Mesenchymal stem cell (in vitro differentiated cells and primary cell): Measurements from ENCODE around the gene TFCP2L1.

ENCODE experiments used
- DNase-seq: peaks from one replicate; pipeline ENCODE4 v3.0.0-alpha.2; 2013
- H2AFZ ChIP-seq: one replicate; pipeline ENCODE4 v1.6.1; 2013; ENCODE audit warnings: low read depth, mild to moderate bottlenecking, control low read depth, inconsistent platforms, low read length, moderate library complexity
- H2AK5ac ChIP-seq: 2 replicates; pipeline ENCODE4 v1.6.1; 2013; ENCODE audit warnings: low read length, moderate library complexity, mild to moderate bottlenecking, inconsistent platforms; ENCODE audit not compliant: severe bottlenecking
- H2BK120ac ChIP-seq: one replicate; pipeline ENCODE4 v1.6.1; 2013; ENCODE audit warnings: low read depth, mild to moderate bottlenecking, inconsistent platforms, low read length, moderate library complexity
- H2BK12ac ChIP-seq, 2 experiments: one replicate each; pipeline ENCODE4 v1.6.1; 2013; ENCODE audit warnings: inconsistent platforms in 2 of 2, low read length in 2 of 2, mild to moderate bottlenecking in 2 of 2, moderate library complexity in 2 of 2, control low read depth in 1 of 2
- H2BK15ac ChIP-seq: one replicate; pipeline ENCODE4 v1.6.1; 2013; ENCODE audit warnings: mild to moderate bottlenecking, low read depth, inconsistent platforms; ENCODE audit not compliant: poor library complexity, severe bottlenecking
- H2BK5ac ChIP-seq: 2 replicates; pipeline ENCODE4 v1.6.1; 2013; ENCODE audit warnings: low read depth, mild to moderate bottlenecking, low read length, control low read depth, inconsistent platforms; ENCODE audit not compliant: poor library complexity, severe bottlenecking
- H3K14ac ChIP-seq, 2 experiments: one replicate each; pipeline ENCODE4 v1.6.1; 2013; ENCODE audit warnings: inconsistent platforms in 2 of 2, low read length in 2 of 2, control low read depth in 1 of 2, mild to moderate bottlenecking in 1 of 2, moderate library complexity in 1 of 2
- H3K18ac ChIP-seq, 2 experiments: one replicate each; pipeline ENCODE4 v1.6.1; 2013; ENCODE audit warnings: inconsistent platforms in 2 of 2, low read length in 2 of 2, control low read depth in 1 of 2, low read depth in 1 of 2, mild to moderate bottlenecking in 1 of 2
- H3K23ac ChIP-seq, 2 experiments: one replicate each; pipeline ENCODE4 v1.6.1; 2013; ENCODE audit warnings: inconsistent platforms in 2 of 2, low read length in 2 of 2, mild to moderate bottlenecking in 2 of 2, moderate library complexity in 2 of 2, control low read depth in 1 of 2
- H3K27ac ChIP-seq: 2 replicates; pipeline ENCODE4 v1.5.1; 2013; ENCODE audit warnings: mild to moderate bottlenecking, moderate library complexity, low read length, control low read depth, inconsistent platforms; ENCODE audit not compliant: poor library complexity, severe bottlenecking
- H3K27me3 ChIP-seq, 2 experiments: 2 replicates each; pipeline versions ENCODE4 v1.6.1 to v1.7.0; 2013; ENCODE audit warnings: low read length in 2 of 2, mild to moderate bottlenecking in 2 of 2, moderate library complexity in 2 of 2, control low read depth in 1 of 2, inconsistent platforms in 1 of 2; ENCODE audit not compliant: control insufficient read depth in 1 of 2, insufficient read depth in 1 of 2
- H3K36me3 ChIP-seq, 2 experiments: 2 replicates each; pipeline versions ENCODE4 v1.6.1 to v1.7.0; 2013; ENCODE audit warnings: low read length in 2 of 2, control low read depth in 1 of 2, inconsistent platforms in 1 of 2, low read depth in 1 of 2, mild to moderate bottlenecking in 1 of 2; ENCODE audit not compliant: insufficient read depth in 2 of 2, control insufficient read depth in 1 of 2
- H3K4ac ChIP-seq, 2 experiments: one replicate each; pipeline ENCODE4 v1.6.1; 2013; ENCODE audit warnings: inconsistent platforms in 2 of 2, low read length in 2 of 2, mild to moderate bottlenecking in 2 of 2, moderate library complexity in 2 of 2, control low read depth in 1 of 2, low read depth in 1 of 2
- H3K4me1 ChIP-seq: 2 replicates; pipeline ENCODE4 v1.6.1; 2013; ENCODE audit warnings: low read depth, low read length, control low read depth; ENCODE audit not compliant: control insufficient read depth, insufficient read depth
- H3K4me2 ChIP-seq: 2 replicates; pipeline ENCODE4 v1.6.1; 2013; ENCODE audit warnings: low read length, mild to moderate bottlenecking, inconsistent platforms; ENCODE audit not compliant: poor library complexity, severe bottlenecking
- H3K4me3 ChIP-seq, 2 experiments: 2 replicates each; pipeline versions ENCODE4 v1.5.1 to v1.7.0; 2013; ENCODE audit warnings: low read length in 2 of 2, mild to moderate bottlenecking in 2 of 2, control low read depth in 1 of 2, low read depth in 1 of 2; ENCODE audit not compliant: insufficient read depth in 1 of 2
- H3K79me1 ChIP-seq: replicated peaks from 2 replicates; pipeline ENCODE4 v1.6.1; 2013; ENCODE audit warnings: mild to moderate bottlenecking, control low read depth, low read length, inconsistent platforms; ENCODE audit not compliant: poor library complexity, severe bottlenecking
- H3K9ac ChIP-seq: 2 replicates; pipeline ENCODE4 v1.7.0; 2013; ENCODE audit warnings: mild to moderate bottlenecking, low read length, moderate library complexity
- H3K9me3 ChIP-seq: 2 replicates; pipeline ENCODE4 v1.7.0; 2013; ENCODE audit warnings: mild to moderate bottlenecking, low read length; ENCODE audit not compliant: control insufficient read depth
- H4K8ac ChIP-seq: one replicate; pipeline ENCODE4 v1.6.1; 2013; ENCODE audit warnings: inconsistent platforms, mild to moderate bottlenecking, low read length, moderate library complexity
- H4K91ac ChIP-seq: one replicate; pipeline ENCODE4 v1.6.1; 2013; ENCODE audit warnings: mild to moderate bottlenecking, low read length, inconsistent platforms
- WGBS: methylation state at CpG from one replicate; pipeline ENCODE4 v1.1.7; 2013; ENCODE audit warnings: mixed read lengths; 5-methylcytosine and 5-hydroxymethylcytosine counted together

The TFCP2L1 gene

DNA sequence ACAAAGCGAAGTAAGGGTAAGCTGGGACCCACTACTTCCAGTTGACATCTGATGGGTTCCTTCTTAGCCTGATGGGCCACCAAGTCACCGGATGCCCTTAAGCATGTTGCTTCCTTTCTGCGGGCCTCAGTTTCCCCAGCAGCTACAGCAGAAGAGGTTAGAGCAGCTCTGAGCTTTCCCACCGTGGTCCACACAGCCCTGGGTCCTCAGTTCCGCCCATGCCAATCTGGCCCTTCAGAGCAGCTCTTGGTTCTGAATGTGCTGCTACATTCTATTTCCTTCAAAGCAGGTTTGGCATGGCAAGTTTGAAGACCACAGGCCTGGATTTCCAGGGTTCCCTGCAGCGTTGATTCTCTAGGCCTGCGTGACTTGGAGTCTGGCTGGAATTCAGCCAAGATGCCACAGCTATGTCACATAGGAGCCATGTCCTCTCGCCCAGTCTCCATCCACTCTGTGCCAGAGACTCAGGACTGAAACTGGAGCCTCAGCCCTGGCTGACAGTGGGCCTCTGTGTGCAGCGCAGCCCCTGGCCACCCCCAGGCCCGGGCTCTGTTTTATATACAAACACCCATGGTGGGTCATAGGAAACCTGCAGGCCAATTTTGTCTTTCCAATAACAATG is 79.6 kb downstream of the TFCP2L1 start:
- Histone ChIP-seq H4K8ac (no peak overlapping the region), H3K18ac (no peak overlapping the region), H3K4me3 (no peak overlapping the region), H3K4ac (no peak overlapping the region), H2AFZ (no peak overlapping the region), H2BK12ac (no peak overlapping the region), H2BK15ac (no peak overlapping the region), H3K4me2 (no peak overlapping the region), H3K9ac (no peak overlapping the region), H3K27ac (no peak overlapping the region), H3K14ac (no peak overlapping the region), H2BK120ac (no peak overlapping the region), H3K4me1 (no peaks in the 10 kb centered on the region), H3K79me1 (no peaks in the 10 kb centered on the region), H4K91ac (no peak overlapping the region), H3K9me3 (no peaks in the 10 kb centered on the region), H3K27me3 (peaks cover 21 to 33% of the 10 kb centered on the region in 2 experiments), H3K23ac (no peak overlapping the region), H2AK5ac (no peak overlapping the region), H2BK5ac (no peak overlapping the region), H3K36me3 (no peaks in the 10 kb centered on the region)
- DNase-seq: no peak
- 87% methylated on average over 10 of the region's 10 CpGs for WGBS

DNA sequence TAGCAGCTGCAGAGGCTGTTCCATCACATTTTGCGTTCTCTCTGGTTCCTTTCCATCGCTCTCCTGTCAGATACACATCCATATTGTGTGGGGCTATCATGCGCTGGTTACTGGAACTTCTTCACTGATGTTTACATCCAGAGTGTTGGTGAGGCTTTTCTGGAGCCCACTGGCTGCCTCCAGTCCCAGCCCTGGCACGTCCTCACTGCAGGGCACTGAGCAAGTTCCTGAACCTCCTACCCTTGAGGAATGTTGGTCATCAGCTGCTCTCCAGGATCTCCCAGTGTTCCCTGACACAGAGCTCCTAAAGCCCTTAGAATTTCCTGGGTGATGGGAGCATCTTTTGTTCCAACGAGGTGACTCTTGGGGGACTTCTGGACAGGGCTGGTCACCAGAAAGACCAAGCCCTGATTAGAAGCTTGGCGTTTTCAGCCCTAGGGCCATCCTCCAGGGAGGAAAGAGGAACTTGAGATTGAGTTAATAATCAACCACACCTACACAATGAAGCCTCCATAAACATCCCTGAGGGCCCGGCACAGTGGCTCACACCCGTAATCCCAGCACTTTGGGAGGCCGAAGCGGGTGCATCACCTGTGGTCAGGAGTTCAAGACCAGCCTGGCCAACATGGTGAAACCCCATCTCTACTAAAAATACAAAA is 81.3 kb downstream of the TFCP2L1 start:
- no peak overlapping the region for H2AK5ac ChIP-seq
- H3K36me3 ChIP-seq: no peaks in the 10 kb centered on the region
- no peak overlapping the region for H3K4me2 ChIP-seq
- H2BK12ac ChIP-seq: no peak overlapping the region
- H3K27me3 ChIP-seq: peaks cover 11 to 24% of the 10 kb centered on the region in 2 experiments
- H4K8ac ChIP-seq: no peak overlapping the region
- no peak for DNase-seq
- no peak overlapping the region for H3K9ac ChIP-seq
- no peaks in the 10 kb centered on the region for H3K4me1 ChIP-seq
- H3K27ac ChIP-seq: no peak overlapping the region
- no peak overlapping the region for H3K4ac ChIP-seq
- no peak overlapping the region for H2AFZ ChIP-seq
- 86% methylated on average over 10 of the region's 10 CpGs for WGBS
- H2BK5ac ChIP-seq: no peak overlapping the region
- H4K91ac ChIP-seq: no peak overlapping the region
- H2BK15ac ChIP-seq: no peak overlapping the region
- H3K23ac ChIP-seq: no peak overlapping the region
- H3K9me3 ChIP-seq: no peaks in the 10 kb centered on the region
- H2BK120ac ChIP-seq: no peak overlapping the region
- H3K18ac ChIP-seq: no peak overlapping the region
- H3K79me1 ChIP-seq: no peaks in the 10 kb centered on the region
- no peak overlapping the region for H3K4me3 ChIP-seq
- no peak overlapping the region for H3K14ac ChIP-seq

DNA sequence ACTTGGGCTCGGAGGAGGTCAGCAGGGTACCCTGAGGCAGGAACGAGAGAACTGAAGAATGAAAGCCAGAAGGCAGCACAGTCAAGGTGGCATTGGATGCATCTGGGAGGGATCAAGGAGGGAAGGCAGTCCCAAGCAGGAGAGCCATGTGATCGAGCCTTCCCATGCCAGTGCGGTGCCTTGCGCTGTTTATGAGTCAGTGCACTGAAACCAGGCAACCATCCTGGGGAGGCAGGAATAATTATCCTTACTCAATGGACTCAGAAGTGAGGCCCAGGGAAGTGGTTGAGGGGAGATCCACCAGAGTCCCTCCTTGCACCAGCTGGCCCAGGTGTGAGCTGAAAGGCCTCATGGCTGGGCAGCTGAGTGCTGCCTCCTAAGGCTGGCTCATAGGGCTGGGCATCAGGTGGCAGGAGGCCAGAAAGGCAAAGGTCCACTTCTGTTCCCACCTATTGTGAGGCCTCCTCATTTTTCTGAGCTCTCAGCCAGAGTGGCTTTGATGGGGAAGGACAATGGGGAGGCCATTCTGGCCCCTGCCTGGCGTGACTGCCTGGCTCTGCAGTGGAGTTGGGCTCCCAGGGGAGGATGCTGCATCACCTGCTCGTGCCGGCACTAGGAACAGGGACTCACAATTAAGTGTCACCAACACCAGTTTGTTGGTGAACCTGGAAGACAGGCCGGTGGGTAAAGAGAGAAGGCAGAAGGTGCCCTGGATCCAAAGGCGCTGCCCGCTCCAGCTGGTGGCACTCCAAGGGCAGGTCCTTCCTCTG is 82.3 kb downstream of the TFCP2L1 start:
- no peak overlapping the region for H3K18ac ChIP-seq
- H2BK12ac ChIP-seq: no peak overlapping the region
- H3K4me2 ChIP-seq: no peak overlapping the region
- no peaks in the 10 kb centered on the region for H3K4me1 ChIP-seq
- H2BK15ac ChIP-seq: no peak overlapping the region
- no peak overlapping the region for H4K91ac ChIP-seq
- peaks cover 8 to 22% of the 10 kb centered on the region in 2 experiments for H3K27me3 ChIP-seq
- 80% methylated on average over 11 of the region's 11 CpGs for WGBS
- no peak overlapping the region for H3K14ac ChIP-seq
- H4K8ac ChIP-seq: no peak overlapping the region
- H3K36me3 ChIP-seq: no peaks in the 10 kb centered on the region
- no peak overlapping the region for H2BK120ac ChIP-seq
- no peak overlapping the region for H2BK5ac ChIP-seq
- no peaks in the 10 kb centered on the region for H3K9me3 ChIP-seq
- no peak overlapping the region for H2AFZ ChIP-seq
- H3K27ac ChIP-seq: no peak overlapping the region
- no peak overlapping the region for H3K23ac ChIP-seq
- no peak overlapping the region for H3K4me3 ChIP-seq
- no peak overlapping the region for H2AK5ac ChIP-seq
- no peak for DNase-seq
- no peaks in the 10 kb centered on the region for H3K79me1 ChIP-seq
- H3K9ac ChIP-seq: no peak overlapping the region
- H3K4ac ChIP-seq: no peak overlapping the region

DNA sequence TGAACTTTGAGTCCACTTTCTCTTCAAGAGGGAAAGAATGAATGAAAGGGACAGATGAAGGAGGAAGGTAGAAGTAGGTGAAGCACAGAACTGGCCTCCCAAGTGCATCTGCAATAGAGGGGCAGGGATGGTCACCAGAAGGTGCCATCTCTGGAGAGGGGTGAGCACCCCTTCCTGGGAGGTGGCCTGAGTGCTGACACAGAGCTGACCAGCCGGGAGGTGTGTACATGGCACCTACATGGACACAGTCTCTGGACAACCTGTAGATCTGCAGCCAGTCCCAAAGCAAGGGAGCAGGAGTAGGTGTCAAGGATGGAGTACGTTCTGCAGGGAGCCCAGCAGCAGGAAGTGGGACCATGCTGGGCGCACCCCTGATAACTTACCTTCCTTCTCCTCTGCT is 83.2 kb downstream of the TFCP2L1 start:
- Histone ChIP-seq H3K27ac (no peak overlapping the region), H2AFZ (no peak overlapping the region), H2BK5ac (no peak overlapping the region), H2BK15ac (no peak overlapping the region), H3K18ac (no peak overlapping the region), H3K36me3 (no peaks in the 10 kb centered on the region), H3K27me3 (peaks cover 8 to 22% of the 10 kb centered on the region in 2 experiments), H3K9ac (no peak overlapping the region), H3K9me3 (no peaks in the 10 kb centered on the region), H4K91ac (no peak overlapping the region), H3K79me1 (no peaks in the 10 kb centered on the region), H3K4me3 (no peak overlapping the region), H3K4me1 (no peaks in the 10 kb centered on the region), H2AK5ac (no peak overlapping the region), H3K23ac (no peak overlapping the region), H3K4me2 (no peak overlapping the region), H2BK12ac (no peak overlapping the region), H2BK120ac (no peak overlapping the region), H3K14ac (no peak overlapping the region), H3K4ac (no peak overlapping the region), H4K8ac (no peak overlapping the region)
- 85% methylated on average over 2 of the region's 3 CpGs for WGBS
- no peak for DNase-seq
